ENCODE results near the gene ARID3B. TPM values are rescaled to one million over a fixed set of nuclear protein-coding genes. Genes with fewer than 3 reads are reported as not detected.
A peak's percentile ranks its signal among the peaks of the same experiment; 100 is the strongest.
"Not testable (repeated sequence)": the region's sequence is repeated elsewhere in the genome, so short reads cannot be mapped to it uniquely, and the experiment has no call there.

The ARID3B gene
- total RNA-seq, 1 donor from 2014 or later = 1.8 TPM

GRCh38 chr15:74568594-74568993 is 27.6 kb downstream of the ARID3B start:
- no peak for DNase-seq (ENCODE audit: low read depth in 2 of 2)

- DNase-seq (ENCODE audit: low read depth in 2 of 2) = no peak
Measured at GRCh38 chr15:74569731-74570070, 28.7 kb downstream of the ARID3B start.

DNA sequence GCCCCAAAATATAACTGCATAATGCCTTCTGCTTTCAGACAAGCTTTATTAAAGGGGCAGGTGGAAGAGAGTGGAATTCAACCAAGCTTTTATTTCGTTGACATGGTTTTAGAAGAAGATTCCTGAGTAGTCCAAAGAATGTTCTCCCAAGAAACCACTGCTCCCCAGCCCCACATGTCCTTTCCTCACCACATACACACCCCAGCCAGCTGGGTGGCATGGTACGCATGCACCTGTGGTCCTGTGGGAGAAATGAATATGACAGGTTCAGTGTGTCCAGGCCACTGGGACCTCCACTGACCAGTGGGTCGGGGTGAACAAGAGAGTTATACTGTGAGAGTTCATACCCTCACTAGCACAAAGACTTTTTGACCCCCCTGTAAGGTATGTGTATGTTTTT is 30.2 kb downstream of the ARID3B start:
- no peak for DNase-seq (ENCODE audit: low read depth in 2 of 2)

- DNase-seq (ENCODE audit: low read depth in 2 of 2) = peak; percentile 43 to 83
Measured at GRCh38 chr15:74573987-74574386, 33.0 kb downstream of the ARID3B start.

GRCh38 chr15:74578496-74578994 is 37.5 kb downstream of the ARID3B start:
- no peak for DNase-seq (ENCODE audit: low read depth in 2 of 2)

- no peak for DNase-seq (ENCODE audit: low read depth in 2 of 2)
Measured at GRCh38 chr15:74579001-74579400, 38.0 kb downstream of the ARID3B start.

DNA sequence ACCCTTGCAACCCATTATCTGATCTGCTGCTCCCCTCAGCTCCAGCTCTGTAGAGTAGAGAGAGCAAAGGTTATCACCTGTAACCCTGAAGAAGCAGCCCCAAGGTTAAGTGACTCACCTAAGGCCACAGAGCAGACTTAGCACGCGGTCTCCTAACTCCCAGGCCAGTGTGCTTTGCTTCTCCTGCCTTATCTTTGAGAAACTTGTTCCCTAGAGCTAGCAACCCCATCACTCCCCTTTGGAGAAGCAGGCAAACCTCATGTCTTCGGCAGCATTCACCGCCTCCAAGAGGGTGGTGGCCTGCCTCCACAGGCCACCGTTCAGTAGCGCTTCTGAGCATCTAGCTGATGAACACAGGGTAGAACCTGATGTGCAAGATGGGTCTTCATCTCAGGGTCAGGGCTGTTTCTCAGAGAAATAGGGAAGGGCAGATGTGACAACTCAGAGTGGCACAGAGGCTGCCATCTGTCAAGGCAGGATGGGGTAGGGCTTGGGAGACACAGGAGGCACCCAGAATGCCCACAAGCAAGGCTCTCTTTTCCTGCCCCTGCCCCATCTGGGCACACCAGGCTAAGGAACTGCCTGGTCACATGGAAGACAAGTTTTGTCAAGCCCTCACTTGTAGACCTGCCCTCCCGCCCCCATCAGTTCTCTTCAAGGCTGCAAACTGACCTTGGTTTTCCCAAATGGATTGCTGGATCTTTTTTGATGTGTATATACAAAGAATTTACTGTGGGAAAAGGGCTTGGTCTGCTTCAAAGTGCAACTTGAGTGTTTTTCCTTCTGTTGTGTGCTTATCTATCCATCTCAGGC is 39.7 kb downstream of the ARID3B start:
- no peak for DNase-seq (ENCODE audit: low read depth in 2 of 2)

DNA sequence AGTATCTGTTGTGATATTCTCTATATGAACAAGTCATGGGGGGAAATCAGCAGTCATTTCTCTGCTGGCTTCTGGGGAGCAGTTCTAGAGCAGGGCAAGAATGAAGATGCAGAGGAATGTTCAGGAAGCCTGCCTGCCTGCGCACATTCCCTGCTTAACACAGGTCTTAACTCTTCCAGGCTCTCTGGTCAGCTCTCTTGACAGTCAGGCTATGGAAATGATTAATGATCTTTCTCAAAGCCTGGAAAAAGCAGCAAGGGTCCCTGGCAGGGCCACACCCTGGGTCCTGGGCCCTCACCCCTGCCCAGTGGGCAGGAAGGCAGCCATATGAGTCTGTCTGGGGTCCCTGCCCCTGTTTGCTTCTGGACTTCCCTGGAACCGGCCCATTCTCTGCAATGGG is 43.2 kb downstream of the ARID3B start:
- DNase-seq (ENCODE audit: low read depth in 2 of 2) = no peak

- no peak for DNase-seq (ENCODE audit: low read depth in 2 of 2)
Measured at GRCh38 chr15:74584779-74585178, 43.8 kb downstream of the ARID3B start.

GRCh38 chr15:74585191-74585590 is 44.2 kb downstream of the ARID3B start:
- DNase-seq (ENCODE audit: low read depth in 2 of 2) = no peak

GRCh38 chr15:74585857-74586256 is 44.8 kb downstream of the ARID3B start:
- DNase-seq (ENCODE audit: low read depth in 2 of 2) = no peak

DNA sequence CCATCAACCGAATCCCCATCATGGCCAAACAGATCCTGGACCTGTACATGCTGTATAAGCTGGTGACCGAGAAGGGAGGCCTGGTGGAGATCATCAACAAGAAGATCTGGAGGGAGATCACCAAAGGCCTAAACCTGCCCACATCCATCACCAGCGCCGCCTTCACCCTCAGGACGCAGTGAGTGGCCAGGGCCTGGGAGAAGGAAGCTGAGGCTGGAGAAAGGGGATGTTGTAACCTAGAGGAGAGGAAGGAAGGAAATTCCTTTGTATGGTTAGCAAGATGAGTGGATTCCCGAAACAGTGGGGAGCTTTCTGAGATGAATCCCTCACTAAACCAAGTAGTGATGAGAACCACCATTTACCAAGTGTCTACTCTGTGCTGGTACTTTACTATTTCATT is 48.8 kb downstream of the ARID3B start:
- DNase-seq (ENCODE audit: low read depth in 2 of 2) = peak in 1 of 2 donors; percentile 20

- no peak for DNase-seq (ENCODE audit: low read depth in 2 of 2)
Measured at GRCh38 chr15:74592222-74592621, 51.2 kb downstream of the ARID3B start.

DNA sequence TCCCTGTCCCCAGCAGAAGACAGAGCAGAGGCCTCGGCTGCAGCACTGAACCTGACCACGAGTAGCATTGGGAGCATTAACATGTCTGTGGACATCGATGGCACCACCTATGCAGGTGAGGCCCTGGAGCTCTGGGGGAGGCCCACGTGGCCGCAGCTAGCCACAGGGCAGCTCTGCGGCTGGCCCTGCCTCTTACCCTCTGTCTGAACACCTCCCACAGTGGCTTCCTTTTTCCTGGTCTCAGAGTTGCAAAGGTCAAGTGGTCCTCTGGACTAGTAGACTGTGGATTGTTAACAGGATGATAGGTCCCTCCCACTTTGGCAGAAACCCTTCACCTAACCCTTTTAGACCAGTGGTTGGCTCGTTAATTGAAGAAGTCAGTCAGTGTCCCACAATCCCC is 52.1 kb downstream of the ARID3B start:
- DNase-seq (ENCODE audit: low read depth in 2 of 2) = no peak

- no peak for DNase-seq (ENCODE audit: low read depth in 2 of 2)
Measured at GRCh38 chr15:74594455-74594854, 53.4 kb downstream of the ARID3B start.

GRCh38 chr15:74595271-74595670 is 54.3 kb downstream of the ARID3B start:
- DNase-seq (ENCODE audit: low read depth in 2 of 2) = no peak

DNA sequence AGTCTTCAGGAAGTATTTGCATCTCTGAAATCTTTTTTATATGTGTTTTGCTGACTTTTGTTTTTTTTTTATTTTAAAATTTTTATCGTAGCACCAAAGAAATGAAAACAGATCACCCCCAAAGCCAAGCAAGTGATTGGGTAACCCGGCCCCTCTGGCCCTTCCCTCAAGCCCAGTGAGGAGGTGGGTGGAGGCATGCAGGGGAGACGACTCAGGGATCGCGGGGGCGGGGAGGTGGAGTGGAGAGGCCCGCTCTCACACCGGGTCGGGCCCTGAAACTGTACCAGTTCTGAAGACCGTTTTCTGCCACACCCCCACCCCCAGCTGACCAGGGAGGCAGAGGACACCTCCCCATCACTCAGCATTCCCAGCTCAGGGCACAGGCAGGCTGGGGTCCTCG is 55.7 kb downstream of the ARID3B start:
- DNase-seq (ENCODE audit: low read depth in 2 of 2) = not testable (repeated sequence)

DNA sequence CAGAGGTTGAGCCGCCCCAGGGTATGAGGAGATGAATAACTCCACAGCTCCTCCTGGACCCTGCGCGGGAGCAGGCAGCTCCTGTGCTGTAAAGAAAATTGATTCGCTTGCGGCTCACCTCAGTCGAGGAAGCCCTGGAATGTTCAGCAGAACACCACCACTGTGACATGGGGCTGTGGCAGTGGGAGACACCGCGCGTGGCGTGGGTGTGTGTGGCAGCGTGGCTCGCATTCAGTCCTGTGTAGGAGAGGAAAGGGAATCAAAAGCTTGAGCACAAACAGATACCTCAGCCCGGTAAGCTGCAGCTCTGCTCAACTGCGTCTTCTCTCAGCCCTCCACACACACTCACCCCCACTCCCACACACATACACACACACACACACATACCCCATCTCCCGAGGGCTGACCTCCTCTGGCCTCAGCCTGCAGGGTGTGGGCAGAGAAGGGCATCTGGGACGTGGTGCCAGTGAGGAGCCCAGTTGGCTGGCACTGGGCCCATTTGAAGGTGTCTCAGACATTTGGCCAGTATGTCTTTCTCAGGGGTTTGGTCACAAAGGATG is 56.2 kb downstream of the ARID3B start:
- not testable (repeated sequence) for DNase-seq (ENCODE audit: low read depth in 2 of 2)

DNA sequence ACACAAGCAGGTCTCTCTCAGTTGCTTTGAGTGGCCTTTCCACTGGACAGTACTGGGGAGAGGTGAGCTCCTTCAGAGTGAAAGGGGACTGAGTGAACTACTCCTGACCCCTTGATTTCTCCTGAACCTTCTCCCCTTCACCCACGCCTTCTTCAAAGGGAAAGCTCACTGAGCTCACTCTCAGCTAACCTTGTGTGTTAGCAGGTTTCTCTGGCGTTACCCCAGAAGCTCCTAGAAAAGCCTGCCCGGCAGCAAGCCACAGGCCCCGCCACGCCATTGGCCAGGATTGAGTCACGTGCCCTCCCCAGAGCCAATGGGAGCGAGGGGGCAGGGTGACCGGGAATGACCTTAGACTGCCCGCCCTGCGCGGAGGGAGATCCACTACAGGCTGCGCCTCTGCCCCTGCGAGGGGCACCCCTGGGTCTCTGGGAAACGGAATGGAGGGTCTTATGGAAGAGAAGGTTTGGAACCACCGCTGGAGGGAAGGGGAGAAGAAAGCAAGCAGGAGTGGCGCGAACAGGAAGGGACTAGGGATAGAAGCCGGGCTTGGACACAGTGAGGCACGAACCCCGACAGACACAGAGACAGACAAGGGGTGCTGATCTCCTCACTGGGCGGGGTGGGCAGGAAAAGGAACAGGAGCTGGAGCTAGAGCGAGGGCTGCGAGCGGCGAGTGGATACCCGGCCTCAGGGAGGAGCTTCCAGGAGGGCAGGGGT is 57.3 kb downstream of the ARID3B start:
- DNase-seq (ENCODE audit: low read depth in 2 of 2) = peak; percentile 56 to 86

DNA sequence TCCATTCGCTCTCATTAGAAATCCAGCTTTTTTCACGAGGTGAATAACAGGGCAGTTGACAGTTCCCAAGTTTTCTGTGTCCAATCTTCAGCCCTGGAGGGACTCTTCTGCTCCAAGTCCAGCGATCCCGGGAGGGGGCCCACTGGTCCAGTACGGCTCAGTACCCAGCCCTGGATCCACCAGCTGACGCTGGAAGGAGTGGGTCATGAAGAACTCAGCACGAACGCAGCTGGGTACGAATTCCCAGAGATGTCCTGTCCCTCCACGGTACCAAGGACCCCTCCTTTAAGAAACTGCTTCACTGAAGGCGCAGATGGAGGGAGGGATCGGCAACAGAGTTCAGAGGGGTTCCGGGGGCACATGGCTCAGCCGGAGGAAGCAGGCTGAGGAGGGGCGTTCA is 58.1 kb downstream of the ARID3B start:
- DNase-seq (ENCODE audit: low read depth in 2 of 2) = no peak

- DNase-seq (ENCODE audit: low read depth in 2 of 2) = no peak
Measured at GRCh38 chr15:74603026-74603788, 62.2 kb downstream of the ARID3B start.
